ENCODE data around the gene RHOXF2.
"Not testable (repeated sequence)": the region's sequence is repeated elsewhere in the genome, so short reads cannot be mapped to it uniquely, and the experiment has no call there.

The RHOXF2 gene

GRCh38 chrX:120158313-120158712, at the start of gene RHOXF2:
RHOXF2 (plus strand) TSS chrX:120158613; CDS start chrX:120158751, 138 bp downstream.
- DNase-seq, result not testable (repeated sequence)

GRCh38 chrX:120109378-120109777, 49.0 kb upstream of the RHOXF2 start:
- no peak for DNase-seq

GRCh38 chrX:120111611-120112010, 46.8 kb upstream of the RHOXF2 start:
- no peak for DNase-seq

- no peak for DNase-seq
These were observed 42.9 kb upstream of the RHOXF2 start, which contains the start of gene RHOXF1 for GRCh38 chrX:120115438-120115963. RHOXF1 (minus strand) TSS chrX:120115913; CDS start chrX:120115862, 51 bp downstream.

GRCh38 chrX:120120223-120120622, 38.2 kb upstream of the RHOXF2 start:
- DNase-seq, result no peak

GRCh38 chrX:120125444-120125843, 33.0 kb upstream of the RHOXF2 start:
- DNase-seq, result no peak

- DNase-seq, result not testable (repeated sequence)
These were observed 30.0 kb upstream of the RHOXF2 start for GRCh38 chrX:120128306-120128846.

- no peak for DNase-seq
These were observed 22.3 kb upstream of the RHOXF2 start for GRCh38 chrX:120136128-120136527.

GRCh38 chrX:120136840-120137239, 21.6 kb upstream of the RHOXF2 start:
- DNase-seq, result no peak

GRCh38 chrX:120137439-120137838, 21.0 kb upstream of the RHOXF2 start:
- DNase-seq, result no peak

- no peak for DNase-seq
These were observed 18.0 kb upstream of the RHOXF2 start for GRCh38 chrX:120140293-120140981.

GRCh38 chrX:120144178-120144844, 14.1 kb upstream of the RHOXF2 start:
- no peak for DNase-seq

- DNase-seq, result no peak
These were observed 13.0 kb upstream of the RHOXF2 start for GRCh38 chrX:120145295-120145925.

- DNase-seq, result not testable (repeated sequence)
These were observed 12.1 kb upstream of the RHOXF2 start for GRCh38 chrX:120146323-120146722.

GRCh38 chrX:120147537-120147936, 10.9 kb upstream of the RHOXF2 start:
- no peak for DNase-seq

GRCh38 chrX:120150109-120150744, 8.2 kb upstream of the RHOXF2 start:
- DNase-seq, result not testable (repeated sequence)

GRCh38 chrX:120159086-120159485, 673 bp downstream of the RHOXF2 start:
- DNase-seq, result not testable (repeated sequence)

GRCh38 chrX:120193254-120193653, 34.8 kb downstream of the RHOXF2 start:
- DNase-seq, result not testable (repeated sequence)

- DNase-seq, result not testable (repeated sequence)
These were observed 35.3 kb downstream of the RHOXF2 start for GRCh38 chrX:120193720-120194119.

- DNase-seq, result not testable (repeated sequence)
These were observed 37.4 kb downstream of the RHOXF2 start for GRCh38 chrX:120195786-120196185.

- DNase-seq, result not testable (repeated sequence)
These were observed 38.3 kb downstream of the RHOXF2 start for GRCh38 chrX:120196626-120197283.

GRCh38 chrX:120200851-120201250, 42.4 kb downstream of the RHOXF2 start:
- DNase-seq, result no peak

Data from AML-193 (cell line).